Neural progenitor cell (in vitro differentiated cells): ENCODE results near the gene ECM2. TPM values are rescaled to one million over a fixed set of nuclear protein-coding genes. Genes with fewer than 3 reads are reported as not detected.

Experiments used
- DNase-seq: peaks from one replicate; pipeline ENCODE4 v3.0.0-alpha.2; 2016; ENCODE audit warnings: low spot score
- H2AFZ ChIP-seq: fragments of 200-600 bp; sonication (generic); replicated peaks from 2 replicates; pipeline ENCODE4 v1.6.1; 2016; ENCODE audit warnings: antibody characterized with exemption
- H3F3A ChIP-seq: fragments of 200-600 bp; sonication (generic); 2 replicates; pipeline ENCODE4 v1.6.1; 2016; ENCODE audit warnings: antibody characterized with exemption, low read depth
- H3K27ac ChIP-seq: fragments of 200-600 bp; sonication (generic); 2 replicates; pipeline ENCODE4 v1.5.1; 2016; ENCODE audit warnings: mild to moderate bottlenecking
- H3K27me3 ChIP-seq: fragments of 200-600 bp; sonication (generic); 2 replicates; pipeline ENCODE4 v1.6.1; 2016; ENCODE audit warnings: mild to moderate bottlenecking, moderate library complexity
- H3K36me3 ChIP-seq: fragments of 200-600 bp; sonication (generic); 2 replicates; pipeline ENCODE4 v1.5.1; 2016
- H3K4me1 ChIP-seq: fragments of 200-600 bp; sonication (generic); 2 replicates; pipeline ENCODE4 v1.6.1; 2016; ENCODE audit warnings: mixed run types
- H3K4me2 ChIP-seq: fragments of 200-600 bp; sonication (generic); 2 replicates; pipeline ENCODE4 v1.6.1; 2016
- H3K4me3 ChIP-seq: fragments of 200-600 bp; sonication (generic); 2 replicates; pipeline ENCODE4 v1.5.1; 2016
- H3K79me2 ChIP-seq: fragments of 200-600 bp; sonication (generic); 2 replicates; pipeline ENCODE4 v1.6.1; 2016; ENCODE audit warnings: low read depth
- H3K9ac ChIP-seq: fragments of 200-600 bp; sonication (generic); 2 replicates; pipeline ENCODE4 v1.6.1; 2016
- H3K9me3 ChIP-seq: fragments of 200-600 bp; sonication (generic); 2 replicates; pipeline ENCODE4 v1.5.1; 2016; ENCODE audit warnings: low read depth
- H4K20me1 ChIP-seq: fragments of 200-600 bp; sonication (generic); 2 replicates; pipeline ENCODE4 v1.6.1; 2016; ENCODE audit warnings: low read depth
- H3K27ac Mint-ChIP-seq: 3 replicates; pipeline ENCODE4 v1.8.0; 2021; ENCODE audit warnings: mixed read lengths
- H3K27me3 Mint-ChIP-seq: 2 replicates; pipeline ENCODE4 v1.8.0; 2022; ENCODE audit warnings: low read depth, mild to moderate bottlenecking, inconsistent platforms, moderate library complexity, mixed read lengths; ENCODE audit not compliant: insufficient read depth
- H3K36me3 Mint-ChIP-seq: 3 replicates; pipeline ENCODE4 v1.8.0; 2021; ENCODE audit warnings: mixed read lengths
- H3K4me1 Mint-ChIP-seq: 3 replicates; pipeline ENCODE4 v1.8.0; 2021; ENCODE audit warnings: mixed read lengths
- H3K4me3 Mint-ChIP-seq: 3 replicates; pipeline ENCODE4 v1.8.0; 2021; ENCODE audit warnings: mild to moderate bottlenecking, moderate library complexity, mixed read lengths
- H3K9me3 Mint-ChIP-seq: 3 replicates; pipeline ENCODE4 v1.8.0; 2020; ENCODE audit warnings: mixed read lengths
- CTCF ChIP-seq: fragments of 200-600 bp; sonication (generic); IDR thresholded peaks from 2 replicates; pipeline ENCODE4 v1.5.1; 2017; ENCODE audit warnings: antibody characterized with exemption, mild to moderate bottlenecking
- EZH2 ChIP-seq: fragments of 200-600 bp; sonication (generic); IDR thresholded peaks from 2 replicates; pipeline ENCODE4 v1.6.1; 2017; ENCODE audit warnings: antibody characterized with exemption, mild to moderate bottlenecking, moderate library complexity
- EZH2phosphoT487 ChIP-seq: fragments of 200-600 bp; sonication (generic); IDR thresholded peaks from 2 replicates; pipeline ENCODE4 v1.6.1; 2017; ENCODE audit warnings: antibody characterized with exemption
- total RNA-seq: library from RNA; depleted of rRNA; stranded (reverse); fragments of >200 nt; gene quantifications from 2 replicates; pipeline ENCODE4 v1.2.3, GENCODE V29; 2015; ENCODE audit warnings: low replicate concordance

ECM2 gene
- total RNA-seq, 1 donor from 2014 or later = not detected

GRCh38 chr9:92550765-92551164, 15.0 kb upstream of the ECM2 start:
- H3K27me3 Mint-ChIP-seq = no peaks in the 10 kb centered on the region
- Histone ChIP-seq H3K4me2 (no peak overlapping the region), H3K9me3 (no peaks in the 10 kb centered on the region), H3F3A (no peaks in the 10 kb centered on the region), H3K27me3 (no peaks in the 10 kb centered on the region), H3K79me2 (no peaks in the 10 kb centered on the region), H3K4me3 (no peak overlapping the region), H3K4me1 (no peaks in the 10 kb centered on the region), H3K36me3 (no peaks in the 10 kb centered on the region), H4K20me1 (no peaks in the 10 kb centered on the region), H2AFZ (no peak overlapping the region), H3K27ac (no peak overlapping the region), H3K9ac (no peak overlapping the region)
- no peaks in the 10 kb centered on the region for H3K36me3 Mint-ChIP-seq
- H3K9me3 Mint-ChIP-seq = no peaks in the 10 kb centered on the region
- H3K27ac Mint-ChIP-seq = no peak overlapping the region
- no peak for DNase-seq
- TF ChIP-seq CTCF (no peak), EZH2 (no peak), EZH2phosphoT487 (no peak)
- no peaks in the 10 kb centered on the region for H3K4me1 Mint-ChIP-seq
- H3K4me3 Mint-ChIP-seq = no peak overlapping the region

- Mint-ChIP-seq H3K4me3 (no peak overlapping the region), H3K36me3 (no peaks in the 10 kb centered on the region), H3K4me1 (no peaks in the 10 kb centered on the region), H3K27me3 (no peaks in the 10 kb centered on the region), H3K9me3 (peaks cover 8% of the 10 kb centered on the region), H3K27ac (no peak overlapping the region)
- no peak for DNase-seq
- TF ChIP-seq EZH2phosphoT487 = no peak
- TF ChIP-seq EZH2 = no peak
- no peak for TF ChIP-seq CTCF
- H2AFZ ChIP-seq = no peak overlapping the region
- no peak overlapping the region for H3K9ac ChIP-seq
- H3K4me1 ChIP-seq = no peaks in the 10 kb centered on the region
- H3K4me3 ChIP-seq = no peak overlapping the region
- H3F3A ChIP-seq = no peaks in the 10 kb centered on the region
- no peaks in the 10 kb centered on the region for H3K36me3 ChIP-seq
- H3K4me2 ChIP-seq = no peak overlapping the region
- H3K79me2 ChIP-seq = no peaks in the 10 kb centered on the region
- no peak overlapping the region for H3K27ac ChIP-seq
- H3K27me3 ChIP-seq = no peaks in the 10 kb centered on the region
- H3K9me3 ChIP-seq = no peaks in the 10 kb centered on the region
- no peaks in the 10 kb centered on the region for H4K20me1 ChIP-seq
These were observed 11.6 kb upstream of the ECM2 start for GRCh38 chr9:92547356-92547755.

GRCh38 chr9:92545002-92545510, 9.3 kb upstream of the ECM2 start:
- Histone ChIP-seq H3K27ac (no peak overlapping the region), H4K20me1 (no peaks in the 10 kb centered on the region), H3K4me1 (no peaks in the 10 kb centered on the region), H3F3A (no peaks in the 10 kb centered on the region), H3K36me3 (no peaks in the 10 kb centered on the region), H3K27me3 (no peaks in the 10 kb centered on the region), H3K4me3 (no peak overlapping the region), H3K79me2 (no peaks in the 10 kb centered on the region), H3K9ac (no peak overlapping the region), H3K4me2 (no peak overlapping the region), H3K9me3 (no peaks in the 10 kb centered on the region), H2AFZ (no peak overlapping the region)
- H3K27me3 Mint-ChIP-seq = no peaks in the 10 kb centered on the region
- H3K36me3 Mint-ChIP-seq = no peaks in the 10 kb centered on the region
- H3K4me3 Mint-ChIP-seq = no peak overlapping the region
- no peak overlapping the region for H3K27ac Mint-ChIP-seq
- peaks cover 8% of the 10 kb centered on the region for H3K9me3 Mint-ChIP-seq
- DNase-seq = no peak
- TF ChIP-seq CTCF (no peak), EZH2 (no peak), EZH2phosphoT487 (no peak)
- no peaks in the 10 kb centered on the region for H3K4me1 Mint-ChIP-seq
